GM12891 (cell line): ENCODE data around the gene SLC30A2.

Experiments
- DNase-seq: peaks from one replicate; pipeline ENCODE4 v3.0.0; 2011; ENCODE audit warnings: low spot score; ENCODE audit not compliant: insufficient read length
- FAIRE-seq: peaks from 2 replicates; lab custom pipeline; 2011; peaks lifted over from hg19 to GRCh38; lab: Jason Lieb, UNC
- PAX5 ChIP-seq: IDR thresholded peaks from 2 replicates; pipeline ENCODE4 v1.6.1; 2011; ENCODE audit warnings: low read length, moderate library complexity, mild to moderate bottlenecking; ENCODE audit not compliant: insufficient read depth, severe bottlenecking
- POLR2A ChIP-seq: IDR thresholded peaks from 2 replicates; pipeline ENCODE4 v1.6.1; 2011; ENCODE audit warnings: low read depth, low read length, control low read depth
- POLR2AphosphoS5 ChIP-seq: IDR thresholded peaks from 2 replicates; pipeline ENCODE4 v1.6.1; 2011; ENCODE audit warnings: low read depth, low read length, control low read depth
- POU2F2 ChIP-seq: IDR thresholded peaks from 2 replicates; pipeline ENCODE4 v1.6.1; 2011; ENCODE audit warnings: low read depth, mild to moderate bottlenecking, control low read depth, low read length, moderate library complexity
- SPI1 ChIP-seq: IDR thresholded peaks from 2 replicates; pipeline ENCODE4 v1.6.1; 2011; ENCODE audit warnings: low read depth, low read length, control low read depth
- TAF1 ChIP-seq: IDR thresholded peaks from 2 replicates; pipeline ENCODE4 v1.6.1; 2011; ENCODE audit warnings: low read depth, low read length, control low read depth

The SLC30A2 gene

GRCh38 chr1:26082020-26082350 lies 36.1 kb upstream of the SLC30A2 start:
- DNase-seq = no peak
- no peak for FAIRE-seq
- TF ChIP-seq POU2F2 = no peak

- TF ChIP-seq TAF1 = no peak
- TF ChIP-seq PAX5 = no peak
- no peak for TF ChIP-seq POLR2AphosphoS5
- TF ChIP-seq SPI1 = no peak
- TF ChIP-seq POLR2A = no peak
- no peak for TF ChIP-seq POU2F2
- no peak for DNase-seq
- no peak for FAIRE-seq
These were observed 35.5 kb upstream of the SLC30A2 start for GRCh38 chr1:26081267-26082019.

- TF ChIP-seq POLR2A (no peak), POLR2AphosphoS5 (no peak), POU2F2 (no peak), TAF1 (no peak), SPI1 (no peak), PAX5 (no peak)
- no peak for FAIRE-seq
These were observed 34.3 kb upstream of the SLC30A2 start for GRCh38 chr1:26079960-26080814.

GRCh38 chr1:26079178-26079563 lies 33.3 kb upstream of the SLC30A2 start:
- TF ChIP-seq SPI1 (no peak), PAX5 (no peak), POU2F2 (no peak), POLR2A (no peak), POLR2AphosphoS5 (no peak), TAF1 (no peak)
- FAIRE-seq (no peak), DNase-seq (no peak)

More at GRCh38 chr1:26079960-26080814, 34.3 kb upstream of the SLC30A2 start:
- no peak for DNase-seq

- DNase-seq (no peak), FAIRE-seq (no peak)
- TF ChIP-seq POLR2AphosphoS5 (no peak), PAX5 (no peak), POU2F2 (no peak), TAF1 (no peak), SPI1 (no peak), POLR2A (no peak)
These were observed 32.6 kb upstream of the SLC30A2 start for GRCh38 chr1:26078286-26079177.

GRCh38 chr1:26077524-26077923 lies 31.6 kb upstream of the SLC30A2 start:
- DNase-seq = no peak
- FAIRE-seq = no peak
- TF ChIP-seq TAF1 (no peak), POU2F2 (no peak), PAX5 (no peak), POLR2AphosphoS5 (no peak), SPI1 (no peak), POLR2A (no peak)

- DNase-seq = no peak
- TF ChIP-seq PAX5 = no peak
- TF ChIP-seq POU2F2 = no peak
- TF ChIP-seq POLR2A = no peak
- no peak for TF ChIP-seq SPI1
- no peak for TF ChIP-seq TAF1
- TF ChIP-seq POLR2AphosphoS5 = no peak
- FAIRE-seq = no peak
These were observed 29.7 kb upstream of the SLC30A2 start for GRCh38 chr1:26075421-26076144.

- FAIRE-seq (no peak), DNase-seq (no peak)
- TF ChIP-seq PAX5 (no peak), POLR2AphosphoS5 (no peak), SPI1 (no peak), POU2F2 (no peak), POLR2A (no peak)
These were observed 26.4 kb upstream of the SLC30A2 start for GRCh38 chr1:26072305-26072704.
